ENCODE measurements around the gene MEIOB.

MEIOB gene

DNA sequence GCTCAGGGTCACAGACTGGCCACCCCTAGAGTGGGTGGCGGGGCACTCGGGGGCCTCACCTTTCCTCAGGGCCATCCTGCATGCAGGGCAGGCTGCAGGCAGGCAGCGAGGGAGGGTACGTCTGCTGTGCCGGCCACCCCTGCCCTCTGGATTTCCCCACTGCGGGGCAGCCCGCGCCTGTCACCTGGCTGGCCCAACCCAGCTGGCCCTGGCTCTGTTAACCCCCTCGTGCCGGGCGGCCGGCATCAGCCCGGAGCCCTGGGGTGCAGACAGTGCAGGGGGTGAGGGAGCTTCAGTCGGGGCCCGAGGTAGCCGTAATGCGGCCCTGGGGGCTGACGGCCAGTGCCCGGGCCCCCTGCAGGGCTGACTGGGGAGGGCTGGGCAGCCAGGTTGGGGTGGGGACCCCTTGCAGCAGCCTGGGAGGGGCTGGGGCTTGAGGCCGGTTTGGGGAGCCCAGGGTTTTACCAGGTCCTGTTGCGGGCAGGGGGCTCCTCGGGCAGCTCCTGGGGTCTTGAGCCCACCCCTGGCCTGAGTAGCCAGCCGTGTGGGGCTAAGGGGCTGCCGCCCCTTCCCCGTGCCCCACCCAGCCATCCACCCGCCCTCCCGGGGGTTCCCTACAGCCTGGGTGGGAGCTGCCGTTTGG, 78.3 kb downstream of the MEIOB start, which contains the start of gene IGFALS:
TSS of gene IGFALS (minus strand) at position 128 of the 643 bp plus-strand sequence. CDS start at position 75, 53 bp downstream.
- no peak within 1 kb of the TSS for H3K4me3 ChIP-seq (ENCODE audit: low read depth, low read length)
- TF ChIP-seq, protein P1, sequence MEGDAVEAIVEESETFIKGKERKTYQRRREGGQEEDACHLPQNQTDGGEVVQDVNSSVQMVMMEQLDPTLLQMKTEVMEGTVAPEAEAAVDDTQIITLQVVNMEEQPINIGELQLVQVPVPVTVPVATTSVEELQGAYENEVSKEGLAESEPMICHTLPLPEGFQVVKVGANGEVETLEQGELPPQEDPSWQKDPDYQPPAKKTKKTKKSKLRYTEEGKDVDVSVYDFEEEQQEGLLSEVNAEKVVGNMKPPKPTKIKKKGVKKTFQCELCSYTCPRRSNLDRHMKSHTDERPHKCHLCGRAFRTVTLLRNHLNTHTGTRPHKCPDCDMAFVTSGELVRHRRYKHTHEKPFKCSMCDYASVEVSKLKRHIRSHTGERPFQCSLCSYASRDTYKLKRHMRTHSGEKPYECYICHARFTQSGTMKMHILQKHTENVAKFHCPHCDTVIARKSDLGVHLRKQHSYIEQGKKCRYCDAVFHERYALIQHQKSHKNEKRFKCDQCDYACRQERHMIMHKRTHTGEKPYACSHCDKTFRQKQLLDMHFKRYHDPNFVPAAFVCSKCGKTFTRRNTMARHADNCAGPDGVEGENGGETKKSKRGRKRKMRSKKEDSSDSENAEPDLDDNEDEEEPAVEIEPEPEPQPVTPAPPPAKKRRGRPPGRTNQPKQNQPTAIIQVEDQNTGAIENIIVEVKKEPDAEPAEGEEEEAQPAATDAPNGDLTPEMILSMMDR (conservative IDR thresholded peaks at IDR 0.05; ENCODE audit: low read depth, low read length) = no peak
- no peak for DNase-seq (ENCODE audit: low read depth)

DNA sequence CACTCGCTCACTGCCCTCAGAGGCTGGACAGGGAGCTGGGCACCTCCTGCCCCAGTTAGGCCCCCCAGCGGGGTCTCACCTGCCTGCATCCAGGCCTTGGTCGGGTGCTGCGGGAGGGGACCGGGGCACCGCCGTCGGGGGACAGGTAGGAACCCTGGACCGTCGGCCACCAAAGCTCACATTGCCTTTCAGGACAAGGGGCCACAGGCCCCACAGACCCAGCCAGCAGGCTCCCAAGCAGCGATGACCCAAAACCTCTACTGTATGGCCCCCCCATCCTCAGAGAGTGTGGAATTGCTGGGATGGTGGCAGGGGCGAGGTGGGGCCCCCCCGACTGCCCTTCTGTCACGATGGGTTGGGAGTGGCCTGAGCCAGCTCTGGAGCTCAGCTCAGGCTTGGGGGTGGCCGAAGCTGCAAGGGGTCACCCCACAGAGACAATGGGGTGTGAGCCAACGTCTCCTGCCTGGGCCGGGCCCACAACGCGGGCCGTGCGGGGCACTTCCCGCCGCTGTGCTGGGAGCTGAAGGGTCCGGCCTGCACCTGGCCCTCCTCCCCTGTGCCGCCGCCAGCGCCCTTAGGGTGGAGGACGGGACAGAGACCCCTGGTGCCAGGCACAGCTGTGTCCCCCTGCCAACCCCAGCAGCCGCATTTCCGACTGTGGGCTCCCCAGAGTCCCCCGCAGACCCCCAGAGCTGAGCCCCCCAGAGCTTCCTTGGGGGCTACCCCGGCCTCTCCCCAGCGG, 79.0 kb downstream of the MEIOB start:
- H3K4me3 ChIP-seq (ENCODE audit: low read depth, low read length) = no peak overlapping the region
- TF ChIP-seq, protein P1 (conservative IDR thresholded peaks at IDR 0.05; ENCODE audit: low read depth, low read length) = no peak
- DNase-seq (ENCODE audit: low read depth) = no peak

DNA sequence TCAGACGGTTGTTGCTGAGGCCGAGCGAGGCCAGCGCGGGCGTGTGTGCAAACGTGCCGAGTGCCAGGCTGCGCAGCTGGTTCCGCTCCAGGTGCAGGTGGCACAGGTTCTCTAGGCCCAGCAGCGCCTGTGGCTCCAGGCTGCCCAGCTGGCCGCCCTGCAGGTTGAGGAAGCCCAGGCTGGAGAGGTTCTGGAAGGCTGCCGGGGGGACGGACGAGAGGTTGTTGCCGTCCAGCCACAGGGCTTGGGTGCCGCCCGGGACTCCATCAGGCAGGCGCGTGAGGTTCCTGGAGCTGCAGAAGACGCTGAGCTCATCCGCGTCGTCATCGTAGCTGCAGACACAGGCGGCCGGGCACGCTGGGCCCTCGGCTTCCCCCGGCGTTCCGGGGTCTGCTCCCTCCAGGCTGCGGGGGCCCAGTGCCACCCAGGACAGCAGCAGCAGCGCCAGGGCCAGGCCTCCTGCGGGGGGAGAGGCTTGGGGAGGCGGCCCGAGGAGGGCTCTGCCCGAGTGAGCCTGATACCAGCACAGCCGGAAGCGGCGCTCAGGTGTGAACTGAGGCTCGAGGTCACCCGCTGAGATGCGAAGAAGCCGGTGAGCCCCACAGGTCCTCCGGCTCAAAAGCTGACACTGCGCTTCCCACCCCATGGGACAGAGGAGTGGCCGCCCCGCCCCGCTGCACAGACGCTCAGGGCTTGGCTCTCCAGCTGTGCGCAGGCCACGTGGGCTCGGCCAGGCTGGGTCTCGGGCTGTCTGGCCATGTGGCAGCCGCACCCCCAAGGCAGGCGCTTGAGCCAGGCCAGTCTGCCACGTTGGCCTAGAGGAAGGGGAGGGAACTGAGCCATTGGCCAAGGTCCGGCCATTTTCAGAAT, 79.8 kb downstream of the MEIOB start:
- TF ChIP-seq, protein P1 (conservative IDR thresholded peaks at IDR 0.05; ENCODE audit: low read depth, low read length) = no peak
- no peak overlapping the region for H3K4me3 ChIP-seq (ENCODE audit: low read depth, low read length)
- no peak for DNase-seq (ENCODE audit: low read depth)

GRCh38 chr16:1791256-1791942, 80.6 kb downstream of the MEIOB start:
- H3K4me3 ChIP-seq (ENCODE audit: low read depth, low read length) = no peak overlapping the region
- no peak for DNase-seq (ENCODE audit: low read depth)
- TF ChIP-seq, protein P1 (conservative IDR thresholded peaks at IDR 0.05; ENCODE audit: low read depth, low read length) = no peak

GRCh38 chr16:1790611-1791255, 81.2 kb downstream of the MEIOB start:
- TF ChIP-seq, protein P1 (conservative IDR thresholded peaks at IDR 0.05; ENCODE audit: low read depth, low read length) = no peak
- DNase-seq (ENCODE audit: low read depth) = no peak
- no peak overlapping the region for H3K4me3 ChIP-seq (ENCODE audit: low read depth, low read length)

DNA sequence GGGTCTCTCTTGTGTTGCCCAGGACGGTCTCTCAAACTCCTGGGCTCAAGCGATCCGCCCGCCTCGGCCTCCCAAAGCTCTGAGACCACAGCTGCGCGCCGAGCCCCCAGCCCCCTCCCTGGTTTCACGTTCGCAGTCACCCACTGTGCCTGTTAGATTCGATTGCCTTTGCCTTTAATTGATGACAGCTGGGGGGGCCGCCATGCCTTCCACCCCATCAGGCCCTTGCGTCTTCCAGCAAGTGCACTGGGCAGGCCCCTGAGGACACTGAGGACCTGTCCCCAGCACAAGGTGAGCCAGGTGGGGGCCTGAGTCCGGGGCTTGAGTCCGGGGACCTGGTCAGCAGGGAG, 81.7 kb downstream of the MEIOB start:
- DNase-seq (ENCODE audit: low read depth) = no peak
- TF ChIP-seq, protein P1 (conservative IDR thresholded peaks at IDR 0.05; ENCODE audit: low read depth, low read length) = no peak
- no peak overlapping the region for H3K4me3 ChIP-seq (ENCODE audit: low read depth, low read length)

All from choroid plexus epithelial cell (primary cell).